ENCODE results near the gene QKI. TPM values are rescaled to one million over a fixed set of nuclear protein-coding genes. Genes with fewer than 3 reads are reported as not detected.
"Not testable (repeated sequence)": the region's sequence is repeated elsewhere in the genome, so short reads cannot be mapped to it uniquely, and the experiment has no call there.

The QKI gene
- total RNA-seq, 1 donor from 2014 or later, result 290 TPM

- H3K9me3 Mint-ChIP-seq (ENCODE audit: unreplicated experiment), result no peaks in the 10 kb centered on the region
- H3K27me3 Mint-ChIP-seq (ENCODE audit: unreplicated experiment), result no peaks in the 10 kb centered on the region
- no peak overlapping the region for H3K4me3 Mint-ChIP-seq (ENCODE audit: unreplicated experiment)
- no peak for DNase-seq (ENCODE audit: extremely low spot score, unreplicated experiment)
- H3K4me1 Mint-ChIP-seq (ENCODE audit: unreplicated experiment), result peaks cover 95% of the 10 kb centered on the region
- peaks cover 4% of the 10 kb centered on the region for H3K36me3 Mint-ChIP-seq (ENCODE audit: unreplicated experiment)
- H3K27ac Mint-ChIP-seq (ENCODE audit: unreplicated experiment), result no peak overlapping the region
- TF ChIP-seq CTCF (IDR thresholded peaks at IDR 0.05), result no peak
These were observed 9.2 kb downstream of the QKI start for GRCh38 chr6:163423696-163424095.

GRCh38 chr6:163427498-163428254 lies 13.2 kb downstream of the QKI start:
- H3K27me3 Mint-ChIP-seq (ENCODE audit: unreplicated experiment), result no peaks in the 10 kb centered on the region
- no peak for DNase-seq (ENCODE audit: extremely low spot score, unreplicated experiment)
- no peak overlapping the region for H3K27ac Mint-ChIP-seq (ENCODE audit: unreplicated experiment)
- TF ChIP-seq CTCF (IDR thresholded peaks at IDR 0.05), result peak; percentile 51
- peaks cover 92% of the 10 kb centered on the region for H3K4me1 Mint-ChIP-seq (ENCODE audit: unreplicated experiment)
- no peaks in the 10 kb centered on the region for H3K36me3 Mint-ChIP-seq (ENCODE audit: unreplicated experiment)
- H3K9me3 Mint-ChIP-seq (ENCODE audit: unreplicated experiment), result no peaks in the 10 kb centered on the region
- no peak overlapping the region for H3K4me3 Mint-ChIP-seq (ENCODE audit: unreplicated experiment)

- Mint-ChIP-seq H3K27ac (ENCODE audit: unreplicated experiment) (no peak overlapping the region), H3K27me3 (ENCODE audit: unreplicated experiment) (no peaks in the 10 kb centered on the region), H3K9me3 (ENCODE audit: unreplicated experiment) (no peaks in the 10 kb centered on the region), H3K4me3 (ENCODE audit: unreplicated experiment) (no peak overlapping the region), H3K4me1 (ENCODE audit: unreplicated experiment) (peaks cover 90% of the 10 kb centered on the region), H3K36me3 (ENCODE audit: unreplicated experiment) (no peaks in the 10 kb centered on the region)
- TF ChIP-seq CTCF (IDR thresholded peaks at IDR 0.05), result no peak
- DNase-seq (ENCODE audit: extremely low spot score, unreplicated experiment), result no peak
These were observed 13.9 kb downstream of the QKI start for GRCh38 chr6:163428373-163428772.

GRCh38 chr6:163429858-163430448 lies 15.4 kb downstream of the QKI start:
- DNase-seq (ENCODE audit: extremely low spot score, unreplicated experiment), result no peak
- peaks cover 79% of the 10 kb centered on the region for H3K4me1 Mint-ChIP-seq (ENCODE audit: unreplicated experiment)
- no peaks in the 10 kb centered on the region for H3K9me3 Mint-ChIP-seq (ENCODE audit: unreplicated experiment)
- no peak for TF ChIP-seq CTCF (IDR thresholded peaks at IDR 0.05)
- H3K4me3 Mint-ChIP-seq (ENCODE audit: unreplicated experiment), result no peak overlapping the region
- H3K27me3 Mint-ChIP-seq (ENCODE audit: unreplicated experiment), result no peaks in the 10 kb centered on the region
- no peaks in the 10 kb centered on the region for H3K36me3 Mint-ChIP-seq (ENCODE audit: unreplicated experiment)
- no peak overlapping the region for H3K27ac Mint-ChIP-seq (ENCODE audit: unreplicated experiment)

- no peak for DNase-seq (ENCODE audit: extremely low spot score, unreplicated experiment)
- H3K27me3 Mint-ChIP-seq (ENCODE audit: unreplicated experiment), result no peaks in the 10 kb centered on the region
- peaks cover 72% of the 10 kb centered on the region for H3K4me1 Mint-ChIP-seq (ENCODE audit: unreplicated experiment)
- TF ChIP-seq CTCF (IDR thresholded peaks at IDR 0.05), result no peak
- no peak overlapping the region for H3K4me3 Mint-ChIP-seq (ENCODE audit: unreplicated experiment)
- H3K27ac Mint-ChIP-seq (ENCODE audit: unreplicated experiment), result peak overlapping the region; percentile 24
- no peaks in the 10 kb centered on the region for H3K36me3 Mint-ChIP-seq (ENCODE audit: unreplicated experiment)
- no peaks in the 10 kb centered on the region for H3K9me3 Mint-ChIP-seq (ENCODE audit: unreplicated experiment)
These were observed 17.8 kb downstream of the QKI start for GRCh38 chr6:163432300-163432699.

- DNase-seq (ENCODE audit: extremely low spot score, unreplicated experiment); H3K27me3 Mint-ChIP-seq (ENCODE audit: unreplicated experiment); H3K27ac Mint-ChIP-seq (ENCODE audit: unreplicated experiment); H3K36me3 Mint-ChIP-seq (ENCODE audit: unreplicated experiment); H3K4me3 Mint-ChIP-seq (ENCODE audit: unreplicated experiment); H3K9me3 Mint-ChIP-seq (ENCODE audit: unreplicated experiment): not testable (repeated sequence)
- peaks cover 71% of the 10 kb centered on the region for H3K4me1 Mint-ChIP-seq (ENCODE audit: unreplicated experiment)
These were observed 19.0 kb downstream of the QKI start for GRCh38 chr6:163433486-163433885.

Measured in osteocyte (in vitro differentiated cells).